SIG-M5 treated with dmso at 0.1 percent for 504 hours (cell line): ENCODE measurements around the gene CES5A.
"Not testable (repeated sequence)": the region's sequence is repeated elsewhere in the genome, so short reads cannot be mapped to it uniquely, and the experiment has no call there.

Experiments used
- DNase-seq: peaks from one replicate; lab custom pipeline; 2025; ENCODE audit not compliant: unreplicated experiment; lab: John Stamatoyannopoulos, UW

CES5A gene

DNA sequence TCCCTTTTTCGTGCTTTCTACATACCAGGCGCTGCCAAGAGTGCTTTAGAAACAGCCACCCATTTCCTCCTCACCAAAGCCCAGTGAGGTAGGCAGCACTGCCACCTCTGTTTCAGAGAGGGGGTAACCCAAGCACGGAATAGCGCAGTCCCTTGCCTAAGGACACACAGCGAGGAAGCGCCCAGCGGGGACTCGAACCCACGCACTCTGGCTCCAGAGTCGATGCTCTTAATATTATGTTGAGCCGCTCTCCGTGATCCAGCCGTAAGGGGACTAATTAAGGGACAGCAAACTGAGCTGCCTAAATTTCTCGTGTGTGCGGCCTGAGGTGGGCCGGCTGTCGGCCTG is 42.8 kb downstream of the CES5A start:
- no peak for DNase-seq

DNA sequence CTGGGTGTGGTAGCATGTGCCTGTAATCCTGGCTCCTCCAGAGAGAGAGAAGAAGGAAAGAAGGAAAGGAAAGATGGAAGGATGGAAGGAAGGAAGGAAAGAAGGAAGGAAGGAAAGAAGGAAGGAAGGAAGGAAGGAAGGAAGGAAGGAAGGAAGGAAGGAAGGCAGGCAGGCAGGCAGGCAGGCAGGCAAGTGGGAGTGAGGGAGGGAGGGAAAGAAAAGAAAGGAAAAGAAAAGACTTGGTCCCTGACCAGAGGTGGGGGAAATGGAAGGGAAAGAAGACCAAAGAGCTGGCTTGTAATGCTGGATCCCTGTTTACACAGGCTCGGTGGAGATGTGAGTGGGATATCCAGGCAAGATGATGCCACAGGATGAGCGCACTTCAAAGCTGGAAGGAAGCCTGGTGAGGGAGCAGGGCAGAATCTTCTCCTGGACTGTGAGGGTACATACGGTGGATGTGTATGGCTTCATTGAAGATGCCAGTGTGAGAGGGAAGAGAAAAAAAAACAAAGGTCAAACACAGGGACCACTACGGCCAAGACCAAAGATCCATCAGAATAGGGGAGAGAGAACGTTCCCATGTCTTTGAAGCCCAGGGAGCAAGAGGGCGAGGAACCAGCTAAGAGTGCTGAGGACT is 44.4 kb downstream of the CES5A start:
- DNase-seq: no peak

DNA sequence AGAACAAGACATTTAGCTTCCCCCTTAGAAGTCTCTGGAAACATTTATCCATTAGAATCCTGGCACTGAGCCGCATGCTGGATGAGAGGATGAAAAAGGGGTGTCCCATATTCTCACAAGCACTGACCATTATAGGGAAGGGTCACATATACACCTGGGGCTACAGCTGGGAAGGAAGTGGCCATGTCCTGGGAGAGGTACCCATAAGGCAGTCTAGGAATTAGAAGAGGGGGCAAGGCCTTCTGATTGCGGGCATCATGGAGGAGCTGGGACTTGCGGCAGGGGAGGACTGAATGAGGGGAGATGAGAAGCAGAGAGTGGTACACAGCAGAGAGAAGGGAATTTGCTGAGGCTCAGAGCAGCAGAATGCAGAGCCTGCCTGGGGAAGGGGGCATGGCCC is 45.9 kb downstream of the CES5A start:
- not testable (repeated sequence) for DNase-seq

DNA sequence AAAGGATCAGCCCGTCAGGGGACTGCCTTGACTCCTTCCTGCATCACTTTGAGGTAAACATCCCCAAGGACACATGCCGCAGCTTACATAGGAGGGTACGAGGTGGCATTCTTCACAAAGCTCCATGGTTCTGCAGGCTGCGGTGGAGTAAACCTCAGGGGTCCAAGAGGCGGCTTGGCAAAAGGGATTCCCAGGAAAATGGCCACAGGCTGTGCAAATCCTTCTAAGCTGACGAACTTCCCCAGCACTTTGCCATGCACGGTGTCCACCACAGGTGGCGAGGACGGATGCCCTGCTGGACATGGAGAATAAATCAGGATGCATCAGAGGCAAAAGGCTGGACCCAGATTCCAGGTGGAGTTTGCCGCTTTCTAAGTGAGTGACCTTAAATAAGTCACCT is 46.5 kb downstream of the CES5A start:
- no peak for DNase-seq

DNA sequence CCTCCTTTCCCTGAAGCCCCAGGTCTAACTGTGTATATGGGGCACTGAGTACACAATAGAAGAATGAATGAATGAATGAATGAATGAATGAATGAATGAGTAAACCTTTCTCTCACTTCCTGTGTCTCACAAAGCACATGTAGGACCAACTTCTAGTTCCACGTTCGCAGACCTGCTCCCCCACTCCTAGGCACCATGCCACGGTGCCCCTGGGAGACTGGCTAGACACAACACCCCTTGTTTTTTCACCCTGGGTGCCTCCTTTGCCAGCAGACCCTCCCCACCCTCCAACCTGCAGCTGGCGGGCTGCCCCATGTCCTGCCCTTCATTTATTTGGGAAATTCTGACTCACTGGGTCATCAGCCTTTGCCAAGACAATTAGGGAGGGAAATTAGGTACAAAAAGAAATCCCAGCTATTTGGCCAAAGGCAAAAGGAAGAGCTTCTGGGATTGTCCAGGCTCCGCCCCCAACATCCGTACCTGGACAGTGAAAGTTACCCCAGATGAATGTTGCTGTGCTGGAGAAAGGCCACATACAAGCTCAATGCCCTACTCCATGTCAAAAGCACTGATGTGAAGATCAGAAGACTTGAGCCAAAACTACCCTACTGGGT is 50.0 kb downstream of the CES5A start:
- no peak for DNase-seq

DNA sequence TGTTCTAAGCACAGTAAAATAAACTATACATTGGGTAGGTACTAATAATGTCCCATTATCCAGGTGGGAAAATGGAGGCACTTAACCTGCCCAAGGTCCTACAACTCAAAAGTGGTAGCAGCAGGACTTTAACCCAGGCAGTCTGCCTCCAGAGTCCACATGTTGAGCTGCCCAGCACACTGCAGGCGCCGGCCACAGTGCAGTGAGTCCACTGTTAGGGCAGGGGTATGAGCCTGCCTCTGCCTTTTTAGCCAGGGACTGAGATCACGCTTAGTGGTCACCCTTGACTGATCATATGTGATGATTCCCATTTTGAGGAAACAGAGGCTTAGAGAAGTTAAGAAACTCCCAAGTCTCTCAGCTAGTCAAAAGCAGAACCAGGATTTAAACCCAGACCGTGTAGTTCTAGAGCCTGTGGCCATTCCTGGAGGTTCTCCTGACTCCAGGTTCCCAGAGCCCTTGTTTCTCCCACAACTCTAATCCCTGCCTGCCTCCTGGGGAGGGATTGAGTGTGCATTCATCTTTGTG is 50.6 kb downstream of the CES5A start:
- DNase-seq: no peak

DNA sequence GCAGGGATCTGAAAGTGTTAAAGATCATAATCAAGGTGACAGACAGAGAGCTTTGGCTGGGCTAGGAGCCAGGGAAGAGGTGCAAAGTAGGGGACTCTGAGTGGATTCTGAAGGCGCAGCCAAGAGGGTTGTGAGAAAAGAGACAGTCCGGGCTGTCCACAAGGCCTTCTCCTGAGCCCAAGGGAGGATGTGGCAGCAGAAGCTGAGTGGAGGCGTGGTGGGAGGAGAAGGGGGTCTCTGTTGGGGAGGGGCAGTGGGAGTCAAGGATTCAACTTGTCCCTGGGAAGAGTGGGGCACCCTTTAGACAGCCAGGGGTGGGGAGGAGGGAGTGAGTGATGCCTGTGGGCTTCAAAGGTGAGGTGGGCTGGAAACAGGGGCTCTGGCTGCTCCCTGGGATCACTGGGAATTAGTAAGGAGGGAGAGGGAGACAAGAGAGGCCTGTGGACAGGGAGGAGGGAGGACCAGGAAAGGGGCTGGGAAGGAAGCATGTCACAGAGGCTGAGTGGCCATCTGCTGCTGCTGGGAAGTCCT is 52.8 kb downstream of the CES5A start:
- no peak for DNase-seq

DNA sequence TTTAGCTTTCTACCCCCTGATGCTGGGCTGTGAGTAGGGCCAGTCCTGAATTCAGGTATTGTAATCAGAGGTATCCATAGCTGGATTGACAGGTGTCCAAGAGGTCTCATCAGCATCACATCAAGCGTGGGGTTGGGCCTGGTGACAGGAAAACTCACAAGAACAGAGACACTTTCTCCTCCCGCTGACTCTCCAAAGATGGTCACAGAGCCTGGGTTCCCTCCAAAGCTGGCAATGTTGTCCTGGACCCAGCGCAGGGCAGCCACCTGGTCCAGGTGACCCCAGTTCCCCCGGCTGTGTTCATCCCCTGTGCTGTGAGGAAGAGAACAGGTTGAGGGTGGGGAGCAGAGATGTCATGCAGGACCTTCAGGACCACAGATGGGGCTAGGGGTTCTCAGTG is 54.0 kb downstream of the CES5A start:
- no peak for DNase-seq

DNA sequence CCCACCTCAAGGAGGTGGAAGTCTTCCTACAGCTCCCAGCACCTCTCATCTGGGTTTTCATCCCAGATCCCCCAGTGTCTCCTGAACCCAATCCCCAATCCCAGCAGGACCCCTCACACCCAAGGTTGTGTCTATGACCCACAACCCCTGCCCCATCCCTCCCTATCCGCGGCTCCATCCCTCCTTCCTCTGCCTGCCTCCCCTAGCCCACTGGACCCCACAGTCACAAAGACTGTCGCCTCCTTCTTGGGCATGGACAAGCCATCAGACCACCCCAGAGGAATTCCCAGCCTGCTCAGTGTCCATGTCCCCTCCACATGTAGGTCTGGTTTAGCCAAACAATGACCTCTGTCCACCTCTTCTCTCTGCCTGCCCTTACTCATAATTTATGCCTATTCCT is 54.6 kb downstream of the CES5A start:
- DNase-seq: no peak

DNA sequence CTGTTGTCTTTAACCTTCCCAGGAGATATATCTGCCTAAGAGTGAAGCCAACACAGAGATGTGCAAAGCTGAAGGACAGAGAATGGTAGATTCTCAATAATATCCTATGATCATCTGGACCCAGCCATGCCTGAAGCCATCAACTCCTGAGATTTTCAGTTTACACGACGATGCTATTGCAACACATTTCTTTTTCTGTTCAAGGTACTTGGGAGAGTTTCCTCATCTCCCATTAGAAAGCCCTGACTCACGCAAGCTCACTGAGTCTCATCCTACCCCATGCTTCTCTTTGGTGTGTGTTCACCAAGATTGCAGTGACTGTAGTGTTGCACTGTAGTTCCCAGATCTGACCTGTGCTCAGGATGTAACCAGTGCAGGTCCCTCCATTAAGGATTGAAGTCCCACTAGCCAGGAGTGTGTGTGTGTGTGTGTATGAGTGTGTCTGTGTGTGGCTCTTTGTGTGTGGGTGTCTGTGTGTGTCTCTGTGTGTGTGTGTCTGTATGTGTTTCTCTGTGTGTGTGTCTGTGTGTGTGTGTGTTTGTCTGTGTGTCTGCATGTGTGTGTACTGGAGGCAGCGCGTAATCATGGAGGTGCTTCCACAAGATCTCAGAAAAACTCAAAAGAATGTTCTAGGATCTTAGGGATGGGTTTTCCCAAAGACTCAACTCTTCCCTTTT is 57.8 kb downstream of the CES5A start:
- no peak for DNase-seq

DNA sequence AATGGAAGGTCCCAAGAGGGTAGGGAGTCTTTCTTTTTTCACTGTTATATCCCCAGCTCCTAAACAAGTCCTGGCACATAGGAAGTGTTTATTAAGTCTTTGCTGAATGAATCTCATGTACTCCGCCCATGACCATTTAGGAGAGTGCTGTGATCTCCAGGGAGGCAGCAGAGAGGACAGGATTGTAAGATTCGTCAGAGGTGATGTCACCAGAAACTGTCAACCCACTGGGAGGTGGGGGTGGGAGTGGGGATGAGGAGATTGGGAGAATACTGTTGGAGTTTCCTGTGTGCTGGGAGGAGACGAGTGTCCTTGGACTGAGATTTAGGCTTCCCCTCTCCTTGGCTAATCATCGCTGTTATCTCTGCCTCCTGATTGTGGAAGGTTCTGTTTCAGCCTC is 59.0 kb downstream of the CES5A start:
- not testable (repeated sequence) for DNase-seq

DNA sequence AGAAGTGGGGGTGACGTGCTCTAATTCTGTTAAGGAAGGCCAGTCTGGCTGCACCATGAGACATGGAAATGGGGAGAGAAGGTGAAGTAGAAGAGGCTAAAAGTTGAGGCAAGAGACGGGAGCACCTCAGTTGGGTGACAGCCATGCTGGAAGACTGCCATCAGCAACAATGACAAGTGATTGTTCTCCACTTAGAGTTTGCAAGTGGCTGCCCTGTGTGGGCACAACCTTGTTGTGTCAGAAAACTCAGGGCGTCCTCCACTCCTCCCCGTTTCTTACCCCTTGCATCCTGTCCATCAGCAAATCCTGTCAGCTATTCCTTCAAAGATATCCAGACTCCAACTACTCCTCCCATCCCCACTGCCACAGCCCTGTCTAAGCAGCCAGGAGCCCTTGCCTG is 59.9 kb downstream of the CES5A start:
- DNase-seq: no peak

DNA sequence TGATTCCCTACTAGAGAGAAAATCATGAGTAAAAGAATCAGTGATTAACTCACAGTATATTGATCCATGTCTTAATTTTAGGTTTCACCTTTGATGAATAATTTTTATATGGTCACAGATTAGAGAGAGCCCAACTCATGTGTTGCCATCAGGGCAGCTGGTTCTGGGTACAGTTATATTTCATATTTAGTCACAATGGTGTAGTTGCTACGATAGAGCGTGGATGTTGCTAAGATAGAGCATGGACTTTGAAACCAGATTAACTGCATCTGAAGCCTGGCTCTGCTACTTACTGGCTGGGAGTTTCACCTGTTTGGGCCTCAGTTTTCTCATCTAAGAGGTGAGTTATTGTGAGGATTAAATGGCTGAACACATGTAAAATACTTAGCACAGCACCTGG is 61.0 kb downstream of the CES5A start:
- DNase-seq: not testable (repeated sequence)

DNA sequence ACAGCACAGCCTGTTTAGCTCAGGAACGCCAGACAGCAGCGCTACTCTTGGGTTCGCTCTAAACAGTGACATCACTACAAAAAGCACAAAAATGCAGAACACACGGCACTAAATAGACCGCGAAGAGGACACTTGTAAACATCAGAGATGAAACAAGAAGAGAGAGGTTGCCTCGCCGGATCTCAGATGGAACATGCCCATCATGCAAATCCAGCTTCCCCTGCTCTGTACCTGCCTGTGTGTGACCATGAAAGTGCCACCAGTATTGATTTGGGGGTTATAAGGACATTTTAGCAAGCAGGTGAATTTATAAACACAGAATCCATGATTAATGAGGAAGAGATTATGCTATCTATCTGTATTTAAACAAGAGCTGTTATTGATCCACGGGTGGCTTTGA is 61.4 kb downstream of the CES5A start:
- not testable (repeated sequence) for DNase-seq

DNA sequence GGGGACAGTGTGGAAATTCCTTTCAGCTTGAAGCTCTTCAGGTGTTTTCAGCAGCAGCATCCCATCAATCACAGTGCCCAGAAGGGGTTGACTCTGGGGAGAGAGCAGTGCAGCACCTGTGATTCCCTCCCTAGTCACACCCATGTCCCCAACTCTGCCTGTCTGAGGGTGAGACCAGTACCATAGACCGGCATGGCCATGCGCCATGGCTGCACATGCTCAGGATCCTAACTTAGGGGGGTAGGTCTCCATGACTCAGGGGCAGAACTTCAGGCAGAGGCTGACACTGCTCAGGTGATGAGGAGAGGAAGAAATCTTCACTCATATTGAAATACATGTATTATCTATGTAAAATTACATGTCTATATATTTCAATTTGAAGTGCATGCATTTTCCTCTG is 62.2 kb downstream of the CES5A start:
- no peak for DNase-seq

DNA sequence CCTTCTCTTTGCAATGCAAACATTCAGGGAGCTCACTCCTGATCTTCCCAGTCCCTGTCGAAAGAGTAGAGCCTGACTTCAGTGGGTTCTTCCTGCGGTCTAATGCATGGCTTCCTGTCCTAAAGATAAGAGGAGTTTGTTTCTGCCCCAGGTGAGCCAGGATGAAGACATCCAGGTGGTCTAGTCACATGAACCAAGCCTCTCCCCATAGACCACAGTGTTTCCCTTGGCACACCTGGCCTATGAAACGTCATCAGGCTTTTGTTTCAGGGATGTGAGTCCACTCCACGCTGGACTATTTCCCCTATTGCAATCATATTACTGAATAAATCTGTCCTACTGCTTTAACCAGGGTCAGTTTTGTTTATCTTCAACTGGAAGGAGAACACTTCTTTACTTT is 63.4 kb downstream of the CES5A start:
- DNase-seq: no peak

DNA sequence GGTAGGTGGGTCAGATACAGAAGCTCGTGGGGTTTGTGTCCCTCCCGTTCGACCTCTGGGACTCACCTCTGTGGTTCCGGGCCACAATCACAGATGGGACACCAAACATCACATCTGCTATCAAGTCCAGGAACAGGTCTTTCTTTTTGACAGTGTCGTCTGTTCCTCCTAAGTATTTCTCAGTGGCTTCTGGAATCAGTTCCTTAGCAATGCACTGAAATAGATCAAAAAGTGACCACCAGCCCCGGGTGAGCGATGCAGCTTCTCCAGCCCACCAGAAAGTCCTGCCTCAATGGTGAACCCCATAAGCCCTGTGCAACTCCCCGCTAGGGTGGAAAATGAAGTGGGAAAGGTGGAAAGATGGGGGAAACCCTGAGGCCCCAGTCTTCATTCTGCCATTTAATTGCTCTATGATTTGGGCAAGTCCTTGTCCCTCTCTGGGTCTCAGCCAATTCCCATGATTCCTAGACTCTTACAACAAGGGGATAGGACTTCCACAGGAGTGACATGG is 64.7 kb downstream of the CES5A start:
- no peak for DNase-seq

DNA sequence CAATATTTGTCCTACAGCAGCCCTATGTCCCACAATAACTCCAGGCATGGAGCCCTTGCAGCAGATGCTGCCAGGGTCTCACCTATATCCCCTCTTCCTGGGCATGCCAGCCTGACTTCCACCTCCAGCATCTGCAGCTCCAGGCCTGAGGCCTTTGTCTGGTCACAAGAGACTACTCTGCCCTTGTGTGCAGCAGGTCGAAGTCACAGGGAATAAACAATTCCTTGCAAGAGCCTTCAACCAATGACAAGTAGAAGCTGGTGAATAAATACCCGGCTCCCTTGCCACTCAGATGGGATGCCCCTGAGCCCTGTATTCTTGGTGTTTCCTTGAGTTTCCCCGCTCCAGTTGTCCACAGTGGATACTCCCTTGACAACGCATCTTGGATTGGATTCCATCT is 65.3 kb downstream of the CES5A start:
- DNase-seq: no peak

DNA sequence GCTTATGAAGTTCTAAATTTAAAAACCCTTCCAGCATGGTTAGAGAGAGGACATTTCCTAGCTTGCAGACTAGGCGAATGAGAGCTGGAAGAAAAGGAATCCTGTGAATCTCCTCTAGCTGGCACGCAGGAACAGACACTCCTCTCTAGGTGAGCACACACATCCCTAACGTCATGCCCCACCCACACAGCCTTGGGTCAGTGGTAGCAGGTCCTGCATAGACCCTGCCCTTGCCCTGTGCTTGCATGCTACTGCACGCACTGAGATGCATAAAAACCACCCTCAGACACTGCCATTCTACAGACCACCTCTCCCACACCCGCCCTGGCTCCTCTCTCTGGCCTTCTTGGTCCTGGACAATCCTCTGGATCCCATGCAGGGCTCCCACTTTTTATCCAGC is 65.8 kb downstream of the CES5A start:
- no peak for DNase-seq

DNA sequence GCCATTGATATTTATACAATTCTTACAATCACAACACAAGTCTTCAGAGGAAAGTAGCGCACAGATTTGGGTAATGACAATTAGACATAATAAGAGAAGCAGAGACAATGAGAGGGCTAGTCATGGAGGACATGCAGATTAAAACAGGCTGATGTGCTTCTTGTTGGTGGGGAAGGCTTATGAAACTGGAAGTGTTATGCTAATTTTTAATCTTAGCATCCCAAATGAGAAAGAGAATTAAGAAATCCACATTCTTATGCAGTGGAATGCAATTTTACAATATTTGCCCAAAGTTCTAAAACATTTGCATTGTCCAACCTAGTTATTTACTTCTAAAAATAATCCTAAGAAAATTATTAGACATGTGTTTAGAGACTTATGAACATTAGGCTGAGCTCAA is 66.9 kb downstream of the CES5A start:
- peak; percentile 18 for DNase-seq

DNA sequence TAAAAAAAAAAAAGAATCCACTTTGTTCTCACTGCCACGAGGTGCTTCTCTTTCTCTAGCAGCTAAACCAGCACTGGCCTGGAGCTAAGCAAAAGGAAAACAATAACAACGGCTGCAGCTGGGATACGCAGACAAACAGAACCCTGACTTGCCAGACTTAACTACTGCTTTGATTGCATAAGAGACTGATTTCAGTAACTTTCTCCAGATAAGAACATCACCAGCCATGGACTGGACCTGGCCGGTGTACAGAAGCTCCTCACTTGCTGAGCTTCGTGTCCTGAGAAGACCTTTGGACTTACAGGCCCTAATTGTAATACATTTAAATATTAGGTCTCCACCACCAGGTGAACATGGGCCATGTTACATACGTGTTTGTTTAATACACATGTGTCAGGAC is 70.1 kb downstream of the CES5A start:
- not testable (repeated sequence) for DNase-seq

DNA sequence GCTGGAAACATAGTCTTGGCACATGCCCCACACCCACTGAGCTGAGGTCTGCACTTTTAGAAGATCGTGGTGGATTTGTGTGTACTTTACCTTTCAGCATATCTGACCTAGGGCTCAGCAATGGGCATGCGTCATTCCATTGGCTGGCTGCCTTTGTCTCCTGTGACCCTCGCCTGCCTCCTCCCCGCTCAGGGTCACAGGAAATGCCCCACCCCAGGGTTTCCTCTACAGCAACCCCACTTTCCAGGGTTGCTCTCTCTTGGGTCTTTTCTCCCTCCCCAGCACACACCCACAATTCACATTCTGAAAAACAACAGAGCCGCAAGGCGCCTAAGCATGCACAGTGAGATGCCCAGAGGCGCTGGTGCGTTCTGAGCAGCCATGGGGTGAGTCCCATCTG is 71.5 kb downstream of the CES5A start:
- not testable (repeated sequence) for DNase-seq
